ENCODE measurements around the gene GLIPR1L2.

Gene GLIPR1L2

DNA sequence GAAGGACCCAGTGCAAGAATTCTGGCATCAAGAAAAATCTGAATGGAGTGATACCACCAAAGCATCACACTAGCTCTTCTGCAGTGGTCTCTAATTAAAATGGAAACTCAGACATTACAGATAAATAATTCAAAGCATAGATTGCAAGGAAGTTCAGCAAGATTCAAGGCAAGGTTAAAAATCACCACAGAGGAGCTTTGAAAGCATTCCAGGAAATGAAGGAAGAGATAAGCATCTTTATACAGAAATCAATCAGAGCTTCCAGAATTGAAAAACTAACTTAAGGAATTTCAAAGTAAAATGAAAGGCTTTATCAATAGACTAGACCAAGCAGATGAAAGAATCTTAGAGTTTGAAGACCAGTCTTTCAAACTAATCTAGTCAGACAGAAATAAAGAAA lies 69.3 kb downstream of the GLIPR1L2 start:
- no peaks in the 10 kb centered on the region for H3K79me2 ChIP-seq
- H3K27ac ChIP-seq = no peak overlapping the region
- H3K9me3 ChIP-seq (ENCODE audit: control insufficient read depth, low read length) = no peaks in the 10 kb centered on the region
- no peak overlapping the region for H3K4me3 ChIP-seq (ENCODE audit: low read depth, low read length)
- H3K4me2 ChIP-seq (ENCODE audit: low read length) = no peak overlapping the region
- H3K36me3 ChIP-seq (ENCODE audit: control insufficient read depth, insufficient read depth, low read length) = no peaks in the 10 kb centered on the region
- H3K27me3 ChIP-seq (ENCODE audit: control insufficient read depth, insufficient read depth, low read length) = no peaks in the 10 kb centered on the region
- H3K9ac ChIP-seq = no peak overlapping the region
- H3K4me1 ChIP-seq = no peaks in the 10 kb centered on the region
- H2AFZ ChIP-seq = no peak overlapping the region
- TF ChIP-seq, protein P1, sequence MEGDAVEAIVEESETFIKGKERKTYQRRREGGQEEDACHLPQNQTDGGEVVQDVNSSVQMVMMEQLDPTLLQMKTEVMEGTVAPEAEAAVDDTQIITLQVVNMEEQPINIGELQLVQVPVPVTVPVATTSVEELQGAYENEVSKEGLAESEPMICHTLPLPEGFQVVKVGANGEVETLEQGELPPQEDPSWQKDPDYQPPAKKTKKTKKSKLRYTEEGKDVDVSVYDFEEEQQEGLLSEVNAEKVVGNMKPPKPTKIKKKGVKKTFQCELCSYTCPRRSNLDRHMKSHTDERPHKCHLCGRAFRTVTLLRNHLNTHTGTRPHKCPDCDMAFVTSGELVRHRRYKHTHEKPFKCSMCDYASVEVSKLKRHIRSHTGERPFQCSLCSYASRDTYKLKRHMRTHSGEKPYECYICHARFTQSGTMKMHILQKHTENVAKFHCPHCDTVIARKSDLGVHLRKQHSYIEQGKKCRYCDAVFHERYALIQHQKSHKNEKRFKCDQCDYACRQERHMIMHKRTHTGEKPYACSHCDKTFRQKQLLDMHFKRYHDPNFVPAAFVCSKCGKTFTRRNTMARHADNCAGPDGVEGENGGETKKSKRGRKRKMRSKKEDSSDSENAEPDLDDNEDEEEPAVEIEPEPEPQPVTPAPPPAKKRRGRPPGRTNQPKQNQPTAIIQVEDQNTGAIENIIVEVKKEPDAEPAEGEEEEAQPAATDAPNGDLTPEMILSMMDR (IDR thresholded peaks at IDR 0.05) = no peak

DNA sequence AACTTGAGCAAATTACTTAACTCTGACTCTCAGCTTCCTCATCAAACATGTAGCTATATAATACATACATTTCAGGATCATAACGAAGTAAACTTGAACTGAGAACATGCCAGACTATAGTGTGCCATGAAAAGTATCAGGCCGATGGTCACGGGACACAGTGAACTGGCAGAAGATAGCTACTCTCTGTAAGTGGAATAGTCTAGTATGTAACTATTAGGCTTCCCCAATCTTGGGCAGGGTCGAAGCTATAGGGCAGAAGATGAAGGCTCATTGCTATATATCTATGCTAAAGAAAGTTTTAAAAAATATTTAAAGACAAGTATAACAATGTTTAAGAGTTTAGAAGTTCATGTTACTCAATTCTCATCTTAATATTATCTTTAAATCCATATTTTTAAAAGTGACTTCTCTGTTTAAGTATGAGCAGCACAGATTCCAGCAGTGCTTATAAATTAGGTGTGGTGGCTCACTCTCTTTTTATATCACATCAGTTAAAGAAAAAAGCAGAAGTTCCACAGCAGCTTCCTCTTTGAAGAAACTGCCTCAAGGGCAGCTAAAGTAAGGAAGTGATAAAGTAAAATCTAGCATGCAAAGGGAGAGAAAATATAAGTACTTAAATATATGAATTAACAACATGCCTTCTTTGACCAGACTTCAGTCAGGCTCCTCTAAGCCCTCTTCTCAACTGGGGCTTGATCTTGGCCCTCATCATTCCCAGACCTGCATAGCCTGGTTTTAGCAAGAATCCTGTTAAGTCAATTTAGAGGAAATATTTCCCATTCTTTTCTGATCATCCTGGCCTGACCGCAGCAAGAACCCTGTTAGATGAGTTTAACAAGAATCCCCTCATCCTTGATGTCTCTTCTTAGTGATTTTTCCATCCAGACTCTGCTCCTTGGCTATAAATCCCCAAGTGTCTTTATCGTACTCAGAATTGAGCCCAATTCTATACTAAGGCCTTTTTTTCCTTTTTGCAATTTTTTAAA lies 81.3 kb downstream of the GLIPR1L2 start:
- H3K27ac ChIP-seq = no peak overlapping the region
- H2AFZ ChIP-seq = no peak overlapping the region
- H3K36me3 ChIP-seq (ENCODE audit: control insufficient read depth, insufficient read depth, low read length) = no peaks in the 10 kb centered on the region
- H3K4me3 ChIP-seq (ENCODE audit: low read depth, low read length) = no peak overlapping the region
- no peaks in the 10 kb centered on the region for H3K9me3 ChIP-seq (ENCODE audit: control insufficient read depth, low read length)
- no peaks in the 10 kb centered on the region for H3K4me1 ChIP-seq
- no peaks in the 10 kb centered on the region for H3K79me2 ChIP-seq
- no peak overlapping the region for H3K9ac ChIP-seq
- no peak overlapping the region for H3K4me2 ChIP-seq (ENCODE audit: low read length)
- H3K27me3 ChIP-seq (ENCODE audit: control insufficient read depth, insufficient read depth, low read length) = no peaks in the 10 kb centered on the region
- TF ChIP-seq, protein P1 (IDR thresholded peaks at IDR 0.05) = no peak

DNA sequence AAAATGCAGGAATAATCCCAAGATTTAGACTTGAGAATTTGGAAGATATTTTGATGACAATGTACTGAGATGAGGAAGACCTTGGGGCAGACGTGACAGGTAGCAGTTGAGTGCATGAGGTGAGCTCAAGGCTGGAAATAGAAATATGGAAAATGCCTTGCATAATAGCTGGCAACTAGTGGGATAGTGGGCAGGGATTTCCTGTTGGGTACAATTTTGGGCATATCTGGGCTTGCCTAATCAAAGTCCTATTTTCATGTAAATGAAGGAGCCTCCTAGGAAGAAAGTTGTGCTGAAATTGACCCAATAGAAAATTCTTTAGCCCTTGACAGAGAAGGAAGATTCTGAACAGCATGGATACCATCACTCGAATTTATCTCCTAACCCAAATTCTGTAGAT lies 83.2 kb downstream of the GLIPR1L2 start:
- Histone ChIP-seq H3K27ac (no peak overlapping the region), H2AFZ (no peak overlapping the region), H3K36me3 (ENCODE audit: control insufficient read depth, insufficient read depth, low read length) (no peaks in the 10 kb centered on the region), H3K9me3 (ENCODE audit: control insufficient read depth, low read length) (no peaks in the 10 kb centered on the region), H3K4me1 (no peaks in the 10 kb centered on the region), H3K4me3 (ENCODE audit: low read depth, low read length) (no peak overlapping the region), H3K27me3 (ENCODE audit: control insufficient read depth, insufficient read depth, low read length) (no peaks in the 10 kb centered on the region), H3K79me2 (no peaks in the 10 kb centered on the region), H3K9ac (no peak overlapping the region), H3K4me2 (ENCODE audit: low read length) (no peak overlapping the region)
- TF ChIP-seq, protein P1 (IDR thresholded peaks at IDR 0.05) = no peak

DNA sequence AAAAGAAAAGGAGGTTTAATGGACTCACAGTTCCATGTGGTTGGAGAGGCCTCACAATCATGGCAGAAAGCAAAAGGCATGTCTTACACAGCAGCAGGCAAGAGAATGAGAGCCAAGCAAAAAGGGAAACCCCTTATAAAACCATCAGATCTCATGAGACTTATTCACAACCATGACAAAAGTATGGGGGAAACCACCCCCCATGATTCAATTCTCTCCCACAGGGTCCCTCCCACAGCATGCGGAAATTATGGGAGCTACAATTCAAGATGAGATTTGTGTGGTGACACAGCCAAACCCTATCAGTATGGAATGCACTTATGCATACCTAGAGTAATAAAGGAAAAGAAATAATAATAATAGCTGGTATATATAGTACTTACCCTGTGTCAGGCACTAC lies 85.2 kb downstream of the GLIPR1L2 start:
- Histone ChIP-seq H3K9ac (no peak overlapping the region), H3K9me3 (ENCODE audit: control insufficient read depth, low read length) (no peaks in the 10 kb centered on the region), H3K27ac (no peak overlapping the region), H3K27me3 (ENCODE audit: control insufficient read depth, insufficient read depth, low read length) (no peaks in the 10 kb centered on the region), H3K79me2 (no peaks in the 10 kb centered on the region), H2AFZ (no peak overlapping the region), H3K4me3 (ENCODE audit: low read depth, low read length) (no peak overlapping the region), H3K4me2 (ENCODE audit: low read length) (no peak overlapping the region), H3K36me3 (ENCODE audit: control insufficient read depth, insufficient read depth, low read length) (no peaks in the 10 kb centered on the region), H3K4me1 (no peaks in the 10 kb centered on the region)
- TF ChIP-seq, protein P1 (IDR thresholded peaks at IDR 0.05) = no peak

Measured in parathyroid adenoma (tissue), 2 donors.